Measurements from ENCODE around the gene ZNF407.
A peak's percentile ranks its signal among the peaks of the same experiment; 100 is the strongest.

ZNF407 gene

GRCh38 chr18:74982946-74983635, 385.4 kb downstream of the ZNF407 start:
- DNase-seq = no peak

GRCh38 chr18:74989134-74989533, 391.5 kb downstream of the ZNF407 start:
- DNase-seq = no peak

- DNase-seq = no peak
These were observed 393.0 kb downstream of the ZNF407 start for GRCh38 chr18:74990563-74991081.

- no peak for DNase-seq
These were observed 397.1 kb downstream of the ZNF407 start for GRCh38 chr18:74994502-74995418.

GRCh38 chr18:74995419-74995736, 397.7 kb downstream of the ZNF407 start:
- DNase-seq = no peak

- no peak for DNase-seq
These were observed 398.4 kb downstream of the ZNF407 start for GRCh38 chr18:74996055-74996454.

- no peak for DNase-seq
These were observed 399.3 kb downstream of the ZNF407 start for GRCh38 chr18:74996996-74997395.

- no peak for DNase-seq
These were observed 403.2 kb downstream of the ZNF407 start for GRCh38 chr18:75000920-75001319.

- DNase-seq = no peak
These were observed 405.4 kb downstream of the ZNF407 start for GRCh38 chr18:75003039-75003438.

GRCh38 chr18:75003764-75004690, 406.4 kb downstream of the ZNF407 start:
- DNase-seq = no peak

GRCh38 chr18:75005626-75006025, 408.0 kb downstream of the ZNF407 start:
- DNase-seq = no peak

GRCh38 chr18:75008186-75008585, 410.5 kb downstream of the ZNF407 start:
- DNase-seq = no peak

- DNase-seq = no peak
These were observed 411.6 kb downstream of the ZNF407 start for GRCh38 chr18:75009296-75009695.

- DNase-seq = no peak
These were observed 412.2 kb downstream of the ZNF407 start for GRCh38 chr18:75009878-75010277.

GRCh38 chr18:75010278-75010677, 412.6 kb downstream of the ZNF407 start:
- DNase-seq = no peak

- DNase-seq = no peak
These were observed 413.0 kb downstream of the ZNF407 start for GRCh38 chr18:75010689-75011088.

- DNase-seq = no peak
These were observed 418.5 kb downstream of the ZNF407 start for GRCh38 chr18:75016025-75016717.

- no peak for DNase-seq
These were observed 425.8 kb downstream of the ZNF407 start for GRCh38 chr18:75023473-75023872.

GRCh38 chr18:75024871-75025270, 427.2 kb downstream of the ZNF407 start:
- DNase-seq = no peak

GRCh38 chr18:75025573-75025972, 427.9 kb downstream of the ZNF407 start:
- no peak for DNase-seq

- DNase-seq = peak in 1 of 2 experiments; percentile 2
These were observed 431.8 kb downstream of the ZNF407 start for GRCh38 chr18:75029481-75029880.

GRCh38 chr18:75031717-75032317, 434.1 kb downstream of the ZNF407 start:
- DNase-seq = no peak

Data from activated CD4-positive, alpha-beta T cell treated with anti-CD3 and anti-CD28 coated beads, Interleukin-2, amount 50 U/mL, for 4 hours (primary cell).